K562 (cell line): ENCODE results near the gene HSD3B7. TPM values are rescaled to one million over a fixed set of nuclear protein-coding genes. Genes with fewer than 3 reads are reported as not detected.

Experiments used
- BDP1 ChIP-seq: IDR thresholded peaks from 3 replicates; pipeline ENCODE4 v1.6.1; 2011; ENCODE audit not compliant: insufficient read length, insufficient read depth
- CC2D1A ChIP-seq: fragments of 450-650 bp; IDR thresholded peaks from 2 replicates; pipeline ENCODE4 v1.6.1; 2017; ENCODE audit warnings: mild to moderate bottlenecking
- GTF3C2 ChIP-seq: IDR thresholded peaks from 3 replicates; pipeline ENCODE4 v1.6.1; 2011; ENCODE audit warnings: borderline replicate concordance, mild to moderate bottlenecking, moderate library complexity; ENCODE audit not compliant: insufficient read length; ENCODE audit errors: extremely low read depth
- HMG20B ChIP-seq: fragments of 250-450 bp; sonication (Bioruptor Pico); IDR thresholded peaks from 2 replicates; pipeline ENCODE4 v1.5.0; 2021; ENCODE audit warnings: mild to moderate bottlenecking
- KDM4B ChIP-seq, 2 experiments: fragments of 450-650 bp in 1 of 2; sonication (generic) in 1 of 2; IDR thresholded peaks; 2 replicates each; pipeline ENCODE4 v1.6.1; 2016 to 2017; ENCODE audit warnings: borderline replicate concordance in 2 of 2, antibody characterized with exemption in 1 of 2, low read depth in 1 of 2, mild to moderate bottlenecking in 1 of 2
- MEIS2 ChIP-seq: fragments of 450-650 bp; IDR thresholded peaks from 2 replicates; pipeline ENCODE4 v1.6.1; 2014; ENCODE audit warnings: mild to moderate bottlenecking; ENCODE audit not compliant: partially characterized antibody
- MYC ChIP-seq, 2 experiments: fragments of 250-450 bp in 1 of 2; sonication (Bioruptor Pico) in 1 of 2; IDR thresholded peaks; 2 replicates each; pipeline versions ENCODE4 v1.5.1 to v1.6.1; 2012 to 2021; ENCODE audit warnings: low read depth in 2 of 2, borderline replicate concordance in 1 of 2, improper control_type of control experiment in 1 of 2, low read length in 1 of 2, mild to moderate bottlenecking in 1 of 2, moderate library complexity in 1 of 2
- NFIC ChIP-seq: fragments of 450-650 bp; IDR thresholded peaks from 2 replicates; pipeline ENCODE4 v1.6.1; 2017; ENCODE audit warnings: mild to moderate bottlenecking, inconsistent platforms
- NR2C1 ChIP-seq, 2 experiments: fragments of 450-650 bp; IDR thresholded peaks; 2 replicates each; pipeline ENCODE4 v1.6.1; 2017; ENCODE audit warnings: mild to moderate bottlenecking in 2 of 2, antibody characterized with exemption in 1 of 2, inconsistent platforms in 1 of 2, missing compliant biosample characterization in 1 of 2, missing genetic modification characterization in 1 of 2
- SETDB1 ChIP-seq: IDR thresholded peaks from one replicate; pipeline ENCODE4 v1.6.1; 2012; ENCODE audit warnings: low read length, control low read depth, inconsistent platforms
- SIN3A ChIP-seq, 2 experiments: fragments of 150-350 bp in 1 of 2; IDR thresholded peaks; 2 replicates each; pipeline ENCODE4 v1.6.1; 2011 to 2016; ENCODE audit warnings: borderline replicate concordance in 2 of 2, low read depth in 2 of 2, low read length in 2 of 2, mild to moderate bottlenecking in 2 of 2, moderate library complexity in 2 of 2; ENCODE audit not compliant: control insufficient read depth in 1 of 2
- SRSF9 ChIP-seq: fragments of 200-400 bp; formaldehyde crosslinking; IDR thresholded peaks from 2 replicates; pipeline ENCODE4 v1.6.1; 2017; ENCODE audit warnings: low read depth, low read length, borderline replicate concordance
- ZC3H4 ChIP-seq: sonication (generic); formaldehyde crosslinking; IDR thresholded peaks from 2 replicates; pipeline ENCODE4 v1.9.0; 2021; ENCODE audit warnings: missing genetic modification reagents, borderline replicate concordance
- ZNF592 ChIP-seq: fragments of 450-650 bp; IDR thresholded peaks from 2 replicates; pipeline ENCODE4 v1.6.1; 2017; ENCODE audit warnings: antibody characterized with exemption, mild to moderate bottlenecking
- polyA plus RNA-seq, 8 experiments: library from polyadenylated mRNA; depleted of rRNA in 4 of 8; stranded (reverse) in 5 of 8; unstranded in 3 of 8; fragments of >200 nt; fragmentation: Nextera tagmentation in 2 of 8; fragmentation: Illumina TruSeq in 1 of 8; extraction: Ambion mirVana in 2 of 8; extraction: Trizol in 1 of 8; gene quantifications; 2 replicates each; pipeline versions ENCODE4 v1.2.1 to v1.2.3, GENCODE V29; 2011 to 2014; ENCODE audit warnings: inconsistent platforms in 1 of 8, missing spikeins in 1 of 8
- total RNA-seq, 7 experiments: library from RNA; depleted of rRNA in 6 of 7; stranded (reverse); fragments of >200 nt in 6 of 7; fragmentation: Illumina TruSeq in 2 of 7; extraction: Trizol in 2 of 7; gene quantifications; 2 replicates each; pipeline versions ENCODE4 v1.2.1 to v1.2.3, GENCODE V29; 2011 to 2021; ENCODE audit warnings: low replicate concordance in 1 of 7
- TF ChIP-seq, protein P1 (sequence below): sonication (generic); IDR thresholded peaks from 2 replicates; pipeline ENCODE4 v1.6.1; 2016
- TF ChIP-seq, protein P2 (sequence below): fragments of 450-650 bp; formaldehyde crosslinking; IDR thresholded peaks from 2 replicates; pipeline ENCODE4 v1.4.0; 2022; ENCODE audit warnings: missing genetic modification characterization

Gene HSD3B7
- total and polyA plus RNA-seq, 9 of the 15 experiments (the other 6 are each of a cell fraction or from before 2014, with no cell fraction given): 5.4 to 49.1 (median 23.0) TPM

DNA sequence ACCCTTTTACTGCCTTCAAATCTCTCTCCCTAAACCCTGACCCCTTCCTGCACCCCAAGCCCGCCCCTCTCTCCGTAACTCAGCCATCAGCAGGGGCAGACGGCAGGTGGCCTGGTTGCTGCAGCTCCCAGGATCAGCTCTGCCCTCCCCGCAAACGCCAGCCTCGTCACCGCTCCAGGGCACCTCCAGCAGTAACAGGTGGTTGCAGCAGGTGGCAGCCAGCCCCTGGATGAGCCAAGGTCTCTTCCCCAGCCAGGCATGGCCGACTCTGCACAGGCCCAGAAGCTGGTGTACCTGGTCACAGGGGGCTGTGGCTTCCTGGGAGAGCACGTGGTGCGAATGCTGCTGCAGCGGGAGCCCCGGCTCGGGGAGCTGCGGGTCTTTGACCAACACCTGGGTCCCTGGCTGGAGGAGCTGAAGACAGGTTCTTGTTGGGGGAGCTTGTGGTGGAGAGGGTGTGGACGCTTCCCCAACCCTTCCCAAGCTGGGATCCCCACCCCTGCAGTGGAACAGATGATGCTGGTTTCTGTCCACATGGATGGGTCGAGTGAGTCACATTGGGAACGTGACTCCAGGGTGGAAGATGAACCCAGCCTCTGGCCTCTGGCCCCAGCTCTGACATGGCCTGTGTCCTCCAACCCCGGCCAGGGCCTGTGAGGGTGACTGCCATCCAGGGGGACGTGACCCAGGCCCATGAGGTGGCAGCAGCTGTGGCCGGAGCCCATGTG lies 558 bp downstream of the HSD3B7 start (continued):
- TF ChIP-seq ZNF592 (peak; percentile 55; the same call in 1 of the 2 replicates), MYC (IDR thresholded peaks at IDR 0.05; ENCODE audit: low read depth, low read length) (peak; percentile 58), MYC (CRISPR knock-in tag; IDR thresholded peaks at IDR 0.05; ENCODE audit: borderline replicate concordance, low read depth) (no peak), KDM4B (IDR thresholded peaks at IDR 0.05; ENCODE audit: borderline replicate concordance in 2 of 2, low read depth in 1 of 2) (no peak), ZC3H4 (CRISPR knock-in tag) (no peak; the same call in 1 of the 2 replicates), BDP1 (no peak), NR2C1 (IDR thresholded peaks at IDR 0.05) (no peak), NR2C1 (tag; IDR thresholded peaks at IDR 0.05) (0 out of 2 replicates have a peak, but pooled peaks have one; percentile 12), MEIS2 (no peak), SRSF9 (no peak), CC2D1A (no peak), GTF3C2 (no peak), SETDB1 (no peak), SIN3A (IDR thresholded peaks at IDR 0.05; ENCODE audit: borderline replicate concordance in 2 of 2, control insufficient read depth in 1 of 2, low read depth in 2 of 2, low read length in 2 of 2) (no peak), HMG20B (CRISPR knock-in tag) (no peak), NFIC (0 out of 2 replicates have a peak, but pooled peaks have one; percentile 2)
- TF ChIP-seq, protein P1, sequence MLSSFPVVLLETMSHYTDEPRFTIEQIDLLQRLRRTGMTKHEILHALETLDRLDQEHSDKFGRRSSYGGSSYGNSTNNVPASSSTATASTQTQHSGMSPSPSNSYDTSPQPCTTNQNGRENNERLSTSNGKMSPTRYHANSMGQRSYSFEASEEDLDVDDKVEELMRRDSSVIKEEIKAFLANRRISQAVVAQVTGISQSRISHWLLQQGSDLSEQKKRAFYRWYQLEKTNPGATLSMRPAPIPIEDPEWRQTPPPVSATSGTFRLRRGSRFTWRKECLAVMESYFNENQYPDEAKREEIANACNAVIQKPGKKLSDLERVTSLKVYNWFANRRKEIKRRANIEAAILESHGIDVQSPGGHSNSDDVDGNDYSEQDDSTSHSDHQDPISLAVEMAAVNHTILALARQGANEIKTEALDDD: no peak
- TF ChIP-seq, protein P2, sequence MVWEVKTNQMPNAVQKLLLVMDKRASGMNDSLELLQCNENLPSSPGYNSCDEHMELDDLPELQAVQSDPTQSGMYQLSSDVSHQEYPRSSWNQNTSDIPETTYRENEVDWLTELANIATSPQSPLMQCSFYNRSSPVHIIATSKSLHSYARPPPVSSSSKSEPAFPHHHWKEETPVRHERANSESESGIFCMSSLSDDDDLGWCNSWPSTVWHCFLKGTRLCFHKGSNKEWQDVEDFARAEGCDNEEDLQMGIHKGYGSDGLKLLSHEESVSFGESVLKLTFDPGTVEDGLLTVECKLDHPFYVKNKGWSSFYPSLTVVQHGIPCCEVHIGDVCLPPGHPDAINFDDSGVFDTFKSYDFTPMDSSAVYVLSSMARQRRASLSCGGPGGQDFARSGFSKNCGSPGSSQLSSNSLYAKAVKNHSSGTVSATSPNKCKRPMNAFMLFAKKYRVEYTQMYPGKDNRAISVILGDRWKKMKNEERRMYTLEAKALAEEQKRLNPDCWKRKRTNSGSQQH (CRISPR knock-in tag): 0 out of 2 replicates have a peak, but pooled peaks have one; percentile 67
